GM18907 (cell line): ENCODE measurements around the gene B4GALNT4.
A peak's percentile ranks its signal among the peaks of the same experiment; 100 is the strongest.
"Not testable (repeated sequence)": the region's sequence is repeated elsewhere in the genome, so short reads cannot be mapped to it uniquely, and the experiment has no call there.

Experiments used
- ATAC-seq: cut with Tn5 transposase; IDR thresholded peaks from one replicate; pipeline ENCODE4 v1.9.1; 2021; ENCODE audit warnings: mild to moderate bottlenecking, moderate library complexity; ENCODE audit not compliant: unreplicated experiment

The B4GALNT4 gene

DNA sequence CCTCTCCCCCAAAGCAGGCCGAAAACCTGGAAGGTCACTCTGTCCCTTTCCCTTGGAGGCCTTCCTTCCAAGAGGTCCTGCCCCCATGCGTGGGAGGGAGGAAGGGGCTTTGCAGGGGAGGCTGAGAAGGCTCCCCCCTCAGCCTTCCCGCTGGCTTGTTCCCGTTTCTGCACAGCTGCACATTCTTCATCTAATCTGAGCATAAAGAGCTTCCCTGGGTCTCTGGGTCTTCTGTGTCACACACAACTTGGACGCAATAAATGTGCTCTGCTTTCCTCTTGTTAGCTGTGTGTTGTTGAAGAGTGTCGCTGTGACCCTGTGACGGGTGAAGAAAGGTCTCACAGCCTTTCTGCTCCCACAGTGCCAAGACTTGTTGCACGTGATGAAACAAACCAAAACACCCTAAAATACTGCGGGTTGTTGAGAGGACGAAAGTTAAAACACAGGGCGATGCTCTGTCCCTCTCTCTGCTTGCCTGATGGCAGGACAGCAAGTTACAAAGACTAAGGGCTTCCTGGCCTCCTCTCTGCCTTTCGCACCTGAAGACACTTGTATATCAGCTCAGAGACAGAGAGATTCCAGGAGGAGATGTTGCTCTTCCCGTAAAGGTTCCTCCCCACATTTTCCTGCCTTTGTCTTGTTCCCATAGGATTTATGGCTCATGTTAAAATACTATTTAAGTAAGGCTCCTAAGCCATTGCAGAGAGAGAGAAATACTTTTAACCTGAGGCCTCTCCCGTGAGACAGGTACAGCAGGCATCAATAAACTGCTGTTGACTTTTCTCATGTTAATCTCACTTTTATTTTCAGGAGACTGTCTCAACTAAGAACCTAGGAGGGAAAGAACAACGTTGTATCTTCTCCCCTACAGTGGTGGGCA, 33.3 kb upstream of the B4GALNT4 start:
- no peak for ATAC-seq

DNA sequence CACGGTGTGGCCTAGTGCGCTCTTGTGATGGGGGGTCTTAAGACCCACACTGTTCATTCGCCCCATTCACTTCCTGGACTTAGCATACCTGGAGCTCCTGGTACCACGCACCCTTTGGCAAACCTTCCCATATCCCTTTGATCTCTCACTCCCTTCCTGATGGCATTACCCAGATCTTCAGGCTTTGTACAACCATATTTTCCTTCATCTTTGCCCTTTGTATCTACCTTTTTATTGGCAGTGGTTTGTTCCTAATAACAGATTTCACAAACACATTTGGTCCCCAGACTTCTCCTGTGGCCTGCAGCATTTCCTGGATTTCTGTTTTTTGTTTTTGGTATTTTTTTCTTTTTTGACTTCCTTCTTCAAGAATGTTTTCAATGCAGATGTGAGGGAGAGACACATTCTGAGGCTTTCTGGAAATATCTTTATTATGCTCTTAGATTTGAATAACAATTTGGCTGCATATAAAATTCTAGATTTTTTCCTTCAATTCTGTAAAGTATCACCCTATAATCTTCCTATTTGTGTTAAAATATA, 32.6 kb upstream of the B4GALNT4 start:
- ATAC-seq: no peak

DNA sequence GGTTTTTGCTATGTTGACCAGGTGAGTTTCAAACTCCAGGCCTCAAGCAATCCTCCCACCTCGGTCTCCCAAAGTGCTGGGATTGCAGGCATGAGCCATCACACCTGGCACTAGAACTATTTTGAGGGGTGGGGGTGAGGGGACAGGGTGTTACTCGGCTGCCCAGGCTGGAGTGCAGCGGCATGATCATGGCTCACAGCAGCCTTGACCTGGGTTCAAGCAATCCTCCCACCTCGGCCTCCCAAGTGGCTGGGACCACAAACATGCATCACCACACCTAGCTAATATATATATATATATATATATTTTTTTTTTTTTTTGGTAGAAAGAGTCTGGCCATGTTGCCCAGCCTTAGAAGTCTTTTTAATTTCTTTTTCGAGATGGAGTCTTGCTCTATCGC, 31.6 kb upstream of the B4GALNT4 start:
- no peak for ATAC-seq

DNA sequence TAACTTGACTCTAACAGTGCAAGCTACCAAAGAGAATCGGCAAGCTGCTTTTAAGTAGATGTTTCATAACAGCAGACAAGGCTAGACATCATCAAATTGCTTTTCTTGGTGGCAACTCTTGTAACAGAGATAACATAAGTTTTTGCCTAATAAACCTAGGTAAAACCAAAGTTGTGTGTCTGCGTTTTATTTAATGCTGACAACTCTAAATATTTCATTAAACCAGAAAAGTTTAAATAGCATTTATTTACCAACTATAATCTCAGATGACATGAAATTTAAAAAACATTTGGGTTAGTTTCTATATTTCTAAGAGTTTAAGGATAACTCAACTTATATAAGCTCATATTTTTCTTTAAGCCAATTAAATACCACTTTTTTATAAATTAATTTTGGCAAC, 29.3 kb upstream of the B4GALNT4 start:
- no peak for ATAC-seq

DNA sequence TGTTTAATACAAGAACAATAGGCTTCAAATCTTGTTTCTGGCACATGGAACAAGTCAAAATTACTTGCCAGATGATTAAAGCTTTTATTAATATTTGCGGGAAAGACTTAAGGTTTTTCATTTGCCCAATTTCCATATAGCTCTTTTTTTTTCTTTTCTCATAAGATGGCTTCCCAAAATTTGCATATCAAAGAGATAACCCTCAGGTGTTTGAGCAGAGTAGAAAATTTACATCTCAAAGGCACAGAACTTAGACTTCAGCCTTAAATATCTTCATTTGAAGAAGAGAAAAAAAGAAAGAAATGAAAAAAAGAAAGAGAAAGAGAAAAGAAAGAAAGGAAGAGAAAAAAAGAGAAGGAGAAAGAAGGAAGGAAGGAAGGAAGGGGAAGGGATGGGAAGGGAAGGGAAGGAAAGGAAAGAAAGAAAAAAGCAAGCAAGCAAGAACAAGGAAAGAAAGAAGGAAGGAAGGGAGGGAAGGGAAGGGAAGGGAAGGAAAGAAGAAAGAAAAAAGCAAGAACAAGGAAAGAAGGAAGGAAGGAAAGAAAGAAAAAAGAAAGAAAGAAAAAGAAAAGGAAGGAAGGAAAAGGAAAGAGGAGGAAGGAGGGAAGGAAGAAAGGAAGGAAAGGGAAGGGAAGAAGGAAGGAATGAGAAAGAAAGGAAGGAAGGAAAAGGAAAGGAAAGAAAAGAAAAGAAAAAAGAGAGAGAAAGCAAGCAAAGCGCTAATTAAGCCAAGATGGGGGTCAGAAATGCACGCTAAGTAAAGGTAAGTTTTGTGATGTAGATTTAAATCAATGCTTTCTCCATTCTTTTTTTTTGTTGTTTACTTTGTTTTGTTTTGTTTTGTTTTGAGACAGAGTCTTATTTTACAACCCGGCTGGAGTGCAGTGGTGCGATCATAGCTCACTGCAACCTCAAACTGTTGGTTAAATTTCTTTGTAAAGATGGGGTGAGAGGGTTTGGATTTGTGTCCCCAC, 28.5 kb upstream of the B4GALNT4 start:
- ATAC-seq: no peak

DNA sequence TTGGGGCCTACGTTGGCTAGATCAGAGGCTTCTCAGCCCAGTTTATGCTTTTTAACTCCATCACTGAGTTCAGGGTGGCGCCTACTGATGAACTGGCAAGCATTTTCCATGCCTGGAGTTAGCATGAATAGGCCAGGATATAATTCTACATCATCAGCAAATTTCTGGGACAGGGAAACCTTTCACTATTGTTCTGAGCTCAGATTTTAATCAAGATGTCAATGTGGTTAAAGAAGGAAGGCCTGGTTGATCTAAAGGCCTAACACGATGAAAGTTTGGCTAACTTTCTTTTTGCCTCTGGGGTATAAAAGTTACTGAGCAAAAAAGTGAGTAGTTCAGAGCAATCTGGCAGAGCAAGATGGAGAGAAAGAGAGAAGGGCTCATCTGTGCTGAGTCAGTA, 27.0 kb upstream of the B4GALNT4 start:
- no peak for ATAC-seq

DNA sequence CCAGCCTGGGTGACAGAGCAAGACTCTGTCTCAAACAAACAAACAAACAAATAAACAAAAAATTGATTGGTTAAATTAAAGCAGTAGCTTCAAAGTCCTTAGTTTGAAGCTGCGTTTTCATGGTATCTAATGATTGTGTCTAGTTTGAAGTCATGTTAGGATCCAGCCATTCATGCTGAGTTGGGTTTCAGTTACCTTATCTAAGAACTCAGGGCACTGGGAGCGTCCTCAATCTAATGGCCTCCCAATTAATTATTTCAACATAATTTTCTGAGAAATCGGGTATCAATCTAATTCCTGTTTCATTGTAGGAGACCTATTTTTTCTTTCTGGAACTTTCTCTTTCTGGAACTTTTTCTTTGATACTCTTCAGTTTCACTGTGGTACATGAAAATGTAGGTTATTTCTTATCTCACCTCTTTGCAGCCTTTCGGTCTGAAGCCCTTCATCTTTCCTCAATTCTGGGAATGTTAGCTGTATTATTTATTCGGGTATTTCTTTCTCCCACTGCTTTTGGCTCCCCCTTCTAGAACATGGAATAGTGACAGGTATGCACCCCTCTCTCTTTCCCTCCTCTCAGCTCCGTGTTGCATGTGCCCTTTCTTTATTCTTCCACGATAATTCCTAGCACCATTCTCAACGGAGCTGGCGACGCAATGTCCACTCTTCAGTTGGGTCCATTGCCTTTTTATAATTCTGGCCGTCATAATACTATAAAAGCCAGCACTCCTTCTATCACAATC, 24.3 kb upstream of the B4GALNT4 start:
- ATAC-seq: no peak

DNA sequence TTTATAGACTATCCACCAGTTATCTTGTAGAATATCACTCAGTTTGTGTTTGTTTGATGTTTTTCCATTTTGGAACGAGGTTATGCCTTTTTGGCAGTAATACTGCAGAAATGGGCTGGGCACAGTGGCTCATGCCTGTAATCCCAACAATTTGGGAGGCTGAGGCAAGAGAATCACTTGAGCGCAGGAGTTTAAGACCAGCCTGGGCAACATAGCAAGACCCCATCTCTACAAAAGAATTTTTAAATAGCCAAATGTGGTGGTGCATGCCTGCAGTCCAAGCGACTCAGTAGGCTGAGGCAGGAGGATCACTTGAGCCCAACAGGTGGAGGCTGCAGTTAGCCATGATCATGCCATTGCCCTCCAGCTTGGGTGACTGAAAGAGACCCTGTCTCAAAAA, 22.8 kb upstream of the B4GALNT4 start:
- ATAC-seq: no peak

DNA sequence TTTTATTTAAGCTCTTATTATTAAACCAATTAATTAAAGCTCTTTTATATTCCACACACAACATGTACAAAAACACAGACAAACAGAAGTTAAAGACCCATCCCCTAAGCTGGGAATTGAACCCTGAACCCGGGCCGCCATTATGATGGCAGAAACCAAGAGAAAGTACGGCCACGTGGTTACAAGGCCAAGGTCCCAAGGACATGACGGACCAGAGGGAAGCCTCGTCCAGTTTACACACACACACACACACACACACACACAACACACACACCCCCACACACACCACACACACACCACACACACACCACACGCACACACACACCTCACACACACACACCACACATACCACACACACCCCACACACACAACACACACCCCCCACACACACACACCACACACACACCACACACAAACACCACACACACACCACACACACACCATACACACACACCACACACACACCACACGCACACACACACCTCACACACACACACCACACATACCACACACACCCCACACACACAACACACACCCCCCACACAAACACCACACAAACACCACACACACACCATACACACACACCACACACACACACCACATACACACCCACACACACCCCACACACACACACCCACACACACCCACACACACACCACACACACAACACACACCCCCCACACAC, 19.9 kb upstream of the B4GALNT4 start:
- ATAC-seq: not testable (repeated sequence)

DNA sequence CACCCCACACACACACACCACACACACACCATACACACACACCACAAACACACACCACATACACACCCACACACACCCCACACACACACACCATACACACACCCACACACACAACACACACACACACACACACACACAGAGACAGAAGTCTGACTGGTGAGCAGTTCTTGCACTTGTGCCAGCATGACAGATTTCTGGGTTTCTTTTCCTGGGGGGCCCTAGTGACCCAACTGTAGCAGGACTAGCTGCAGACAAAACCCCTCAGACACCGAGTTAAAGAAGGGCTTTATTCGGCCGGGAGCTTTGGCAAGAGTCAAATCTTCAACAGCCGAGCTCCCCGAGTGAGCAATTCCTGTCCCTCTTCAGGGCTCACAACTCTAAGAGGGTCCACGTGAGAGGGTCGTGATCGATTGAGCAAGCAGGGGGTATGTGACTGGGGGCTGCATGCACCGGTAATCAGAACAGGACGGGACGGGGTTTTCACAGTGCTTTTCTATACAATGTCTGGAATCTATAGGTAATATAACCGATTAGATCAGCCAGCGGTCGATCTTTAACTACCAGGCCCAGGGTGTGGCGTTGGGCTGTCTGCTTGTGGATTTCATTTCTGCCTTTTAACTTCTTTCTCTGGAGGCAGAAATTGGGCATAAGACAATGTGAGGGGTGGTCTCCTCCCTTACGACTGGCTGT, 19.1 kb upstream of the B4GALNT4 start:
- ATAC-seq: peak; percentile 24

DNA sequence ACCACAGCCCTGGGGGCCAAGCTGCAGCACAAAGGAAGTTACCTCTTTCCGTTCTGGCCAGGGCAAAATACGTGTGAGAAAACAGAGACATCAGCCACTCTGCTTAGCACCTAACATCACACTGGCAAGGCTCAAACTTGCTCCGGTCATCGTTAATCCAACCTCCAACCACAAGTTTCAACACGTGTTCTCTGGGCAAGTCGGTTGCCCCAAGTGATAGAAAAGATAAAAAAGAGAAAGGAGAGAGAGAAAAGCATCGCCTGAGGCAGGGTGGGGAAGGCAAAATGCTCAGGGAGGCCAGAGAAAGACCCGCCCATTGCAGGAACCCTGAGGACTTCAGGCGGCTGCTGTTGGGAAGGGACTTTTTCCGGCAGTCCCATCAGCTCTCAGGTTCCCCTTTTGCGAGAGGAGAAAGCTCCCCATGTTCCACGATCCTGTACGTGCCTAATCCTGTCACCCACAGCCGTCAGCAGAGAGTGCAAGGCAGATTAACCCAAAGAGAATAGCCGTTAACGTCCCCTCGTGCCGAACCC, 18.5 kb upstream of the B4GALNT4 start:
- ATAC-seq: peak; percentile 61

DNA sequence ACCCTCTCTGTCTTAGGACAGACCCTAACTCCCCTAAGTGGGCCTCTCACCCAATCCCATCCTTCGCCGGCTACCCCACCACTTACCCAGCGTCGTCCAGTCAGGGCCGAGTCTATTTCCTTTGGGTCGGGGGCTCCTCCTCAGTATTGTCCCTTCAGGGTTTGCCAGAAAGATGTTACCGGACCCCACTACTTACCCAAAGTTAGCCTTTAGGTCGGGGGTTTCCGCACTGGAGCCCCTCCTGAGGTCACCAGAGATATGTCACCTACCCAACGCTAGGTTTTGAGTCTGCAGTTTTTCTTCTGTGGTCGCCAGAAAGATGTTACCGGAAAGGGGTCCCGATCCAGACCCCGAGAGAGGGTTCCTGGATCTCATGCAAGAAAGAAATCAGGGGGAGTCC, 17.9 kb upstream of the B4GALNT4 start:
- ATAC-seq: no peak

DNA sequence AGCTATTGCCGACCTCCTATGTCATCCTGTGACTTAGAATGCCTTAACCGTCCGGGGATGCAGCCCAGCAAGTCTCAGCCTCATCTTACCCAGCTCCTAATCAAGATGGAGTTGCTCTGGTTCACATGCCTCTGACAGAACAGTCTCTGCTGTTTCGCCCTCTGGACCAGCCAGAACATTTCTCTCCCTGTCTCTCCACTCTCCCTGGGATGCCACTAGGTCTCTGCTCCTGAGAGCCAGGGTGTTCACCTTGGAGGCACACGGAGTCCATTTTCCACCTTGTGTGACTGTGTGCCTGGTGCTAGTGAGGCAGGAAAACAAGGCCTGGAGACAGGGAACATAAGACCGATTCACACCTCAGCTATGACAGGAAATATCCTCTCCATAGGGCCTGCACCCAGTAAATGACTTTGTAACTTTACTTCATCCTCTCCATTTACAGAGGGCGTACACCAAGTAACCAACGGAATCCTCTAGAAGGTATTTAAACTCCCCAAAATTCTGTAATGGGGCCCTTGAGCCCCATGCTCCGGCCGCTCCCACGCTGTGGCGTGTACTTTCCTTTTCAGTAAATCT, 16.8 kb upstream of the B4GALNT4 start:
- ATAC-seq: no peak

DNA sequence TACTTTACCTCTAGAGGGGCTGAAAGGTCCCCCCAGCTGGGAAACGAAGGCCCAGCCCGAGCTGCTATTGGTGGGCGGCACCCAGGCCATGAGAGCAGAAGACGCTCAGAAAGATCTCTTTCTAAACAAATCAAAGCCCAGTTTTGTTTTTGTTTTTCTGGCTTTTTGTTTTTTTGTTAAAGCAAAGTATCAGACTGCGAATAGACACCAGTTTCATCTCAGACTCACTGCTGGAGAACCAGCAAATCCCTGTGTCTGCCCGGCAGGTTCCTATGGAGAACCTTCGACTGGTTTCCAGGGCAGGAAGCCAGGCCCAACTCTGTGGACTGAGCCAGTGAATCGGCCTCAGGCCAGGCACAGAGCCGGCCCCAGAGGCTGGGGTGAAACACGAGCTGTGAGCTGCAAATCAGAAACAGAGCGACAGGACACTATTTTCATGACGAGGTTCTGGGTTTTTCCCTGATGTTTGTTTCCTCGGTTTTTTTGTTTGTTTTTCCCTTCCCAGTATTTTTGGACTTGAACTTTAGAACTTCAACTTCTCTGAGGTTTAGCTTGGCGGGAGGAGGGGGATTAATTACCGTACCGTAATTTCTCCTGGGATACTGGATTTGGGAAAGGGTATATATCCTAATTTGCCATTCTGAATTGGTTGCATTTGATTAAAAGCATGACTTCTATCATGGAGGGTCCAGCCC, 16.0 kb upstream of the B4GALNT4 start:
- ATAC-seq: no peak

DNA sequence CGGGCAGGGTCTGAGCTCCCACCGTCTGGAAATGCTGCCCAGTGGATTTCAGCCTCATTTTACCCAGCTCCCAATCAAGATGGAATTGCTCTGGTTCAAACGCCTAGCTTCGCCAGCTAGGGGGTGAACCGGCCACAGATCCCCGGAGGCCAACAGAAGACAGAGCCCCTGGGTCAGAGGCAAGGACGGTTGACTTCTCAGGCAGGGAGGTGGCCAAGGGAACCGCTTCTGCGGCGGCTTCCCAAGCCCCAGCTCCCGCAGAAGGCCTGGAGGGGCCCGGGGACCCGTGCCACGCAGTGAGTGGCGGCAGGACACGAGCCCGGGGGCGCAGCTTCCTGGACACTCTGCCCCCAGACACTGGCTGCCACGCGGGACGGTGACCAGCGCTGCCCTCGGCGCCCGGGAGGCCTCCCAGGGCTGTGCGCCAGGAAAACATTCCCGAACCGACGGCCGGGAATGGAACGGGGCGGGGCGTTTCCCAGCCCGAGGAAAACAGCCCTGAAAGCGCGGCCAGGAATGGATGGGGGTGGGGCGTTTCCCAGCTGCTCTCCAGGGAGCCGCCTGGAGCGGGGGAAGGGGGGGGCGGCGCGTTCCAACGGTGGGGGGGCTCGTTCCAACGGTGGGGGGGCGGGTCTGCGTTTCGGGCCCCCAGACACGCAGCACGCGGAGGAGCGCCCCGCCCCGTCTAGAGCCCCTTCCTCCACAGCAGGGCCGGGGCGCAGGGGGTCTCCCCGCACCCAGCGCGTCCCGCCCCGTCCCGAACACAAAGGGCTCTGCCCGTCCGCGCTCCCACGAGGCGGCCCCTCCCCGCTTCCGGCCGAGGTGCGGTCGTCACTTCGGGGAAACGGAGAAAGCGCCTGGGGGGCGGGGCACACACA, 13.5 kb upstream of the B4GALNT4 start:
- peak; percentile 52 for ATAC-seq

DNA sequence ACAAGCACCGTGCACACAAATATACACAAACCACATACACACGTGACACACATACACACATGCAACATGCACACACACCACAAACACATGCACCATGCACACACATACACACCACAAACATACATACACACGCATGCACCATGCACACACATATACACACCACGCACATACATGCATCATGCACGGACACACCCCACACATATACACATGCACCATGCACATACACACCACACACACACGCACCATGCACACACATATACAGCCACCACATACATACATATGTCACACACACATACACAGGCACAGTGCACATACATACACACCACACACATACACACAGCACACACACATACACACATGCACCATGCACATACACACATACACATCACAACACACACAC, 12.7 kb upstream of the B4GALNT4 start:
- no peak for ATAC-seq

DNA sequence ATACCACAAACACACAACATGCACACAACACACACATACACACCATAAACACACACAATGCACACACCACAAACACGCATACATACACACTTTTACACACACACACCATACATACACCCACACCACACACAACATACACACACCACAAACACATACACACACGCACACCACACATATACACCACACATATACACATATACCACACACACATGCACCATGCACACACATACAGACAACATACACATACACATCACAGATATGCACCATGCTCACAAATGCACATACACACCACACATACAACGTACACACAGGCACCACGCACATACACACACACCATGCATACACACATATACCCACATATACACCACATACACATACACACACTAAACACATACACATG, 11.7 kb upstream of the B4GALNT4 start:
- no peak for ATAC-seq
